Calu3 (cell line): Measurements from ENCODE around the gene CDK2AP2. TPM values are rescaled to one million over a fixed set of nuclear protein-coding genes. Genes with fewer than 3 reads are reported as not detected.

ENCODE experiments used
- BruUV-seq: library from RNA; stranded (reverse); fragments of 400-500 nt; replicated peaks from 2 replicates; lab custom pipeline; 2021; lab: Mats Ljungman, UMichigan
- CTCF ChIA-PET: fragments of 300-600 bp; sonication (Branson Sonifier 250); formaldehyde crosslinking; loops from one replicate; lab custom pipeline; 2022; ENCODE audit warnings: antibody characterized with exemption; lab: Charles Lee
- DNase-seq: peaks from one replicate; pipeline ENCODE4 v3.0.0; 2022
- H3K27ac Mint-ChIP-seq: one replicate; pipeline ENCODE4 v1.8.0; 2022; ENCODE audit warnings: mixed read lengths; ENCODE audit not compliant: unreplicated experiment
- H3K27me3 Mint-ChIP-seq: one replicate; pipeline ENCODE4 v1.8.0; 2022; ENCODE audit warnings: mixed read lengths; ENCODE audit not compliant: unreplicated experiment
- H3K36me3 Mint-ChIP-seq: one replicate; pipeline ENCODE4 v1.8.0; 2022; ENCODE audit warnings: mild to moderate bottlenecking, moderate library complexity, mixed read lengths; ENCODE audit not compliant: insufficient read depth, unreplicated experiment
- H3K4me1 Mint-ChIP-seq: one replicate; pipeline ENCODE4 v1.8.0; 2022; ENCODE audit warnings: mild to moderate bottlenecking, low read depth, mixed read lengths; ENCODE audit not compliant: unreplicated experiment
- H3K4me3 Mint-ChIP-seq: one replicate; pipeline ENCODE4 v1.8.0; 2022; ENCODE audit warnings: mild to moderate bottlenecking, low read depth, moderate library complexity, mixed read lengths; ENCODE audit not compliant: unreplicated experiment
- H3K9me3 Mint-ChIP-seq: one replicate; pipeline ENCODE4 v1.8.0; 2022; ENCODE audit warnings: low read depth, mixed read lengths; ENCODE audit not compliant: unreplicated experiment
- intact Hi-C: fragments of 100-400 bp; cut with micrococcal nuclease; formaldehyde crosslinking; loops from one replicate; pipeline ENCODE4 v1.10.0; 2022; ENCODE audit not compliant: unreplicated experiment
- total RNA-seq: library from RNA; stranded (reverse); gene quantifications from 2 replicates; pipeline ENCODE4 v1.2.3, GENCODE V29; 2022
- TF ChIP-seq, protein P1 (sequence below): fragments of 200-600 bp; IDR thresholded peaks from one replicate; pipeline ENCODE4 v1.8.0; 2022; ENCODE audit warnings: antibody characterized with exemption; ENCODE audit not compliant: unreplicated experiment

Gene CDK2AP2
- total RNA-seq, 1 experiment from 2014 or later, result 64.7 TPM

DNA sequence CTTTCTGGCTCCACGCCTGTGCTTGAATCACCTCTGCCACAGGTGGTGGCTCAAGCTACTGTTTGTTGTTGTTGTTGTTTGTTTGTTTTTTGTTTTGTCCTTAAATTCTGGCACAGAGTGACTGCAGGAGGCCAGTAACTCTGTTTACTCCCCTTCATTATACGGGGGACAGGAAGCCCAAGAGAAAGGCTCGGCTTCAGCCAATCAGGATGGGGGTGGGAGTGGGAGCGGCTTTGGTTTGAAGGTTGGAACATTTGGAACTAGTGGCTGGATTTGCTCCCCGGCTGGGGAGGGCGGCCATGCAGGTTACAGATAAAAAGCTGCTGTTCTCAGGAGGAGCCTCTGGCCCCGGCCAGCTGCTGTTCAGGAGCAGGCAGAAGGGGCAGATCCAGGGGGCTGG lies 35.0 kb upstream of the CDK2AP2 start:
- intact Hi-C loops, result no loop called here
- DNase-seq, result no peak
- CTCF ChIA-PET, result no interaction called here
- TF ChIP-seq, protein P1, sequence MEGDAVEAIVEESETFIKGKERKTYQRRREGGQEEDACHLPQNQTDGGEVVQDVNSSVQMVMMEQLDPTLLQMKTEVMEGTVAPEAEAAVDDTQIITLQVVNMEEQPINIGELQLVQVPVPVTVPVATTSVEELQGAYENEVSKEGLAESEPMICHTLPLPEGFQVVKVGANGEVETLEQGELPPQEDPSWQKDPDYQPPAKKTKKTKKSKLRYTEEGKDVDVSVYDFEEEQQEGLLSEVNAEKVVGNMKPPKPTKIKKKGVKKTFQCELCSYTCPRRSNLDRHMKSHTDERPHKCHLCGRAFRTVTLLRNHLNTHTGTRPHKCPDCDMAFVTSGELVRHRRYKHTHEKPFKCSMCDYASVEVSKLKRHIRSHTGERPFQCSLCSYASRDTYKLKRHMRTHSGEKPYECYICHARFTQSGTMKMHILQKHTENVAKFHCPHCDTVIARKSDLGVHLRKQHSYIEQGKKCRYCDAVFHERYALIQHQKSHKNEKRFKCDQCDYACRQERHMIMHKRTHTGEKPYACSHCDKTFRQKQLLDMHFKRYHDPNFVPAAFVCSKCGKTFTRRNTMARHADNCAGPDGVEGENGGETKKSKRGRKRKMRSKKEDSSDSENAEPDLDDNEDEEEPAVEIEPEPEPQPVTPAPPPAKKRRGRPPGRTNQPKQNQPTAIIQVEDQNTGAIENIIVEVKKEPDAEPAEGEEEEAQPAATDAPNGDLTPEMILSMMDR, result no peak
- no peaks in the 10 kb centered on the region for H3K9me3 Mint-ChIP-seq
- no peaks in the 10 kb centered on the region for H3K36me3 Mint-ChIP-seq
- no peak overlapping the region for H3K27ac Mint-ChIP-seq
- H3K27me3 Mint-ChIP-seq, result no peaks in the 10 kb centered on the region
- peaks cover 17% of the 10 kb centered on the region for H3K4me1 Mint-ChIP-seq
- no peak overlapping the region for H3K4me3 Mint-ChIP-seq
- no TSS peak for BruUV-seq

DNA sequence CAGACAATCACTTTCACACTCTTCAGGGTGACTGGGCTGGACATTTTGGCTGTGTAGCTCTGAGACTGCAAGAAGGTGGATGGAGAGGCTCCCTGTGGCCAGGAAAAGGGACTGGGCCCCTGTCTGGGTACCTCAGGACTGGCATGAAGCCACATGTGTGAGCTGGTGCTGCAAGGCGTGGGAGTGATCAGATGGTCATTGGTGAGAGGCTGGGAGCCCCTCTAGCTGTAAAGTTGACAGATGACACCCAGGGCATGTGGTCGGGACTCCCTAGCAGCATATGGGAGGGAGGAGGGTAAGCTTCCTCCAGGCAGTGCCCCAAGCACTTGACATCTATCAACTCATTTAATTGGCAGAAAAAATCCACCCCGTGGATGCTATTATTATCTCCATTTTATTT lies 34.2 kb upstream of the CDK2AP2 start:
- Mint-ChIP-seq H3K27me3 (no peaks in the 10 kb centered on the region), H3K9me3 (no peaks in the 10 kb centered on the region), H3K4me3 (no peak overlapping the region), H3K4me1 (peaks cover 17% of the 10 kb centered on the region), H3K36me3 (no peaks in the 10 kb centered on the region), H3K27ac (no peak overlapping the region)
- intact Hi-C loops, result no loop called here
- TF ChIP-seq, protein P1, result no peak
- CTCF ChIA-PET, result no interaction called here
- no TSS peak for BruUV-seq
- DNase-seq, result no peak

DNA sequence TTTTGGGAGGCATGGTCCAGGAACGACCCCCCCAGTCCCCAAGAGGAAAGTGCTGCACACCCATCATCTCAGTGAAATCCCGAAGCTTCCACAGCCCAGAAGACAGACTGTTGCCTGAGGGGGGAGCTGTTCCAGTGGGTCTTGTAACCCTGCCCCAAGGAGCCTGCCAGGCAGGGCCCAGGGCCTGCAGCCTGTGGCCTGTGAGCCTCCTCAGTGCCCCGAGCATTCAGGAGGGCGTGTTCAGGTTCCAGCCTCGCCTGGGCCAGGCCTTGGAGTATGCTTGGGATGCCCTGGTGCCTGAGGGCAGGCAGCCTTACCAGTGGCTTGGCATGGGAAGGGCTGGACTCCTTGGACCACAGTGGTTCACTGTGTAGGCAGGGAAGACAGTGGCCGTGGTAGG lies 33.2 kb upstream of the CDK2AP2 start:
- no TSS peak for BruUV-seq
- DNase-seq, result no peak
- intact Hi-C loops, result no loop called here
- no peaks in the 10 kb centered on the region for H3K27me3 Mint-ChIP-seq
- no peaks in the 10 kb centered on the region for H3K36me3 Mint-ChIP-seq
- TF ChIP-seq, protein P1, result no peak
- H3K4me1 Mint-ChIP-seq, result peaks cover 17% of the 10 kb centered on the region
- no peaks in the 10 kb centered on the region for H3K9me3 Mint-ChIP-seq
- H3K4me3 Mint-ChIP-seq, result no peak overlapping the region
- H3K27ac Mint-ChIP-seq, result no peak overlapping the region
- CTCF ChIA-PET, result interaction anchor here (1.2 kb wide), 1 partner anchor 17 kb away, joined by 8 read pairs; no protein-coding TSS in a partner anchor

DNA sequence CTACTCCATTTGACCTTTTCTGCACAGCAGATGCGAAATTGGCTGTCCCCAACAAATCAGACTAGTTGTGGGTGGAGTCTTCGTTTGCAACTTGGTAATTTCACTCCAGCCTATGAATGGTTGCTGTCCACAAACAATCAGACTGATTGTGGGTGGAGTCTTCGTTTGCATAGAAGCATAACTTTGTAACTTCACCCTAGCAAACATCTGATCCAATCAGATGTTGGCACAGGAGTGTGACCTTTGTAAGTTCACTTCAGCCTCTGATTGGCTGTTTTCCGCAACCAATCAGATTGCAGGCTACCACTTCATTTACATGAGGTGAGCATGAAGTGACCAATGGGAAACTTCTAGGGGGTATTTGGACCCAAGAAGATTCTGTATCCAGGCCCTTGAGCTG lies 31.6 kb upstream of the CDK2AP2 start:
- no peak for DNase-seq
- TF ChIP-seq, protein P1, result no peak
- Mint-ChIP-seq H3K4me1 (peaks cover 4% of the 10 kb centered on the region), H3K4me3 (no peak overlapping the region), H3K36me3 (no peaks in the 10 kb centered on the region), H3K27ac (no peak overlapping the region), H3K27me3 (no peaks in the 10 kb centered on the region), H3K9me3 (peaks cover under 1% of the 10 kb centered on the region)
- CTCF ChIA-PET, result no interaction called here
- no TSS peak for BruUV-seq
- intact Hi-C loops, result no loop called here
